Stimulated activated CD4-positive, alpha-beta T cell treated with anti-CD3 and anti-CD28 coated beads, Interleukin-15, amount 100 ng/mL, for 48 hours (primary cell): ENCODE data around the gene KCNAB1.

Experiments
- DNase-seq, 2 donors: peaks; one replicate each; pipeline ENCODE4 v3.0.0-alpha.2; 2020; ENCODE audit warnings: low read depth in 2 of 2

Gene KCNAB1

DNA sequence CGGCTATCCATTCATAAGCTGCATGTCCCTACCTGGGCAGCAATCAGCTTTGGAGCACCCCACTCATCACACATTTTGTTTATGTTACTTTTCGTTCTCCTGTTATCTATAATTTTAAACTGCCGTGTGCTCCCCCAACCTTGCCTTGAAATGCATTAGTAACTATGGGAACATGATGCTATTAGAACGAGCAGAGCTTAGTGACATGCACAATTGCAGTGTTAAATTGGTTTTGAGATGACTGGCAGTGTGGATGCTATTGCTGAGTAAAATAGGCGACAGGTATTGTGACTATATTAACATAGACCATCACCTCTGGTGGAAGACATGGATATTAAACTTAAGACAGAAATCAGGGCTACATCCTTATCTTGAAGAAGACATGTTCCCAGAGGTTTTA, 191.6 kb downstream of the KCNAB1 start:
- no peak for DNase-seq

DNA sequence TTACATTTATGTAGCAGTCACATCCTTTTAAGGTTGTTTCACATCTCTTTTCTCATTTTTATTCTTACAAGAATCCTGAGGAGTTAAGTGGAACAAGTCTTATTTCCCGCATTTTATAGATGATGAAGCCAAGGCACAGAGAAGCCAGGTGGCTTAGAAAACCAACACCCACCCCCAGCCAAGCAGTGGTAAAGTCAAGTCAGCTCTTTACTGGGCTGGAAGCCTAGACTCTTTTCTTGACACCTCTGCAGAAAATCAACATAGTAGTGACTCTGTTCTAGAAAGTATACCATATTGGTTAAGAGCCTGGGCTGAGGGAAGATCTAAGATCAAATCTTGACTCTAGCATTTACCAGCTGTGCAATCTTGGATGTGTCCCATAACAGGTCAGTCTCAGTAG, 195.7 kb downstream of the KCNAB1 start:
- no peak for DNase-seq

GRCh38 chr3:156317462-156318074, 197.2 kb downstream of the KCNAB1 start:
- DNase-seq: no peak

DNA sequence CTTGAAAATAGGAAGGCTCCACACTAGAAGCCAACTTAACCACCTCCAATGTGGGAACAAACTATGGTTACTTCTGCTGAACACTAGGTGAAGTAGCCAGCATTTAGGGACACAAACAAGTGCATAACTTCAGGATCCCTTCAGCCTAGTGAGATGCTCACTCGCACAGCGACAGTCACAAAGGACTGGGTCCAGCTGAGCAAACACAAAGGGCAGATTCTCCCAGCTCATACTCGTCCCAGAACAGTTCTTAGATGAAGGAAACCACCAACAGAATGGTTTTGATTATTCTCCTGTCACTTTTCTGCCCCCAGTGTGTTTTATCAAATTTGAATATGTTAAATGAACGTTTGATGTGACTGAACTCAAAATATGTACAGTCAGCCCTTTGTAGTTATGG, 201.6 kb downstream of the KCNAB1 start:
- DNase-seq: no peak

GRCh38 chr3:156323466-156323865, 203.1 kb downstream of the KCNAB1 start:
- DNase-seq: no peak

DNA sequence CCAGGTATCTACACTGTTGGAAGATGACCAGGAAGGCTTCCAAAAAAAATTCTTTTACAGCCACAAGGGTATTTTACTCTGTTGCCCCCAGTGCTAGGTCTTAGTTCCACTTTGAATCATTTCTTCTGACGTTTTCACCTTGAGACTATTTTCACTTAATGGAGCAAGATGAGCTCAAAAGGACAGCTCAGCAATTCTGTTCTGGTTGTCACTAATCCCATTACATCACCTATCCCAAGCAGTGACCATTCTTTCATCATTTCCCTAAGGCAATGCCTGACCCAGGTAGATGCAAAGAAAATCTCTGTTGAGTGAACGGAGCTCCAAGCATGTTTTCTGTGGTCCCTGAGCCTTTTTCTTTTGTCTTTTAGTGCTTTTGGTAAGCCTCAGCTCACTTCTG, 210.0 kb downstream of the KCNAB1 start:
- no peak for DNase-seq

DNA sequence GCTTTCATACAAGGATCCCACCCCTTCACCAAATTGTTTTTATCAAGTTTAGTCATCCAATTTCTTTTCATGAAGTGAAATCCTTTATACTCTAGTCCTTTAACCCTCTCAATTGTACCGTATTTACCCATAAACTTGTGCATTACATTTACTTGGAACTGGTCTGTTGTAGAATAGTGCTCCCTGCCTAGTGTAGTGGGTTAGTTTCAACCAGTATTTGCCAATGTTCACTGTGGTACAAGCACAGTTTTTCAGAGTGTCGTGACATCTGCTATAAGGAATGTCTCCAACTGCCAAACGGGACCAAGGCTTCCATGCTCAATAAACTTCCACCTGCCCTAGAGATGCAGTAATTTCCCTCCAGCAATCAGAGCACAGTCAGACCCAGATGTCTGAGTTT, 211.9 kb downstream of the KCNAB1 start:
- DNase-seq: no peak

DNA sequence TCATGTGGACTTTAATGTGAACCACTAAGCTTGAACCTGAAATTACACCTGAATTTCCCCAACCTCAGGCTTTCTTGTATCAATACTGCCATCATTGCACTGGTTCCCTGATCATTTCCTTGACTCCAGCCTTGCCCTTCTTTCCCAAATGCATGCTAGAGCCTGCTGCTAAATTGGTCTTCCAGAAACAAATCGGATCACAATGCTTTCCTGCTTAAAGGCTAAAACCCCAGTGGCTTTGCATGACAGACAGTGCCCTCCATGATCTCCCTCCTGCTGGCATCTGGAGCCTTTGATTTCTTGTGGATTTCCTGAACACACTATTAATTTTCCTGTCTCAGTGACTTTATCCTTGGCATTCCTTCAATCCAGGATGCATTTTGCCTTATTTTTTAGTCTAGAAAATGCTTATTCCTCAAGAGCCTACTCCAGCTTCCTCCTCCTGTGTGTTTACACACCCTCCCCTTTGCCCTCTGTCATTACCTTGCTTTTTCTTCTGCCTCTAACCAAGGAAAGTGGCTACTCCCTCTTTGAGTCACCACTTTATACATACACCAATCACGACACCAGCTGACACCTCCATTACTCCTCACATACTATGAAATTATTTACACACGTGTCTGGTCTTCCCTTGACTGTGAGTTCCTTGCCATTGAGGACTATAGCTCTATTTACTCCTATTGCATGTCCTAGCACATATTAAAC, 214.6 kb downstream of the KCNAB1 start:
- no peak for DNase-seq

DNA sequence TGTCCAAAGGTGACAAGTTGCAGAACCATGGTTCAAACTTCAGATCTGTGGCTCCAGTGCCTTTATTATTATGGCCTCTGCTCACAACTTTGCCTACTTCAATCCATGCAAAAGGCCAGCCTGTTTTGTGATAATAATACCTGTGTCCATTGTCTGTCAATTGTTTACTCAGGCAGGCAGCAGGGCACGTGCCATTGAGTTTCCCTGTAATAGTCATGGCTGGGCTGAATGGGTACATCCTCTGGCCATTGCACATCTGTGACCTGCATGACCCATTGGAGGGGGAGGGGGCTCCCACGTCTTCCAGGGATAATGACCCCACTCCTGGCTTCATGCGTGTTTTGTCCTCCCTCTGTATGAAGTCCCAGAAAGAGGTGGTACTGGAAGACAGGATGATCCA, 219.1 kb downstream of the KCNAB1 start:
- no peak for DNase-seq

- DNase-seq: no peak
These were observed 221.0 kb downstream of the KCNAB1 start for GRCh38 chr3:156341332-156341731.

DNA sequence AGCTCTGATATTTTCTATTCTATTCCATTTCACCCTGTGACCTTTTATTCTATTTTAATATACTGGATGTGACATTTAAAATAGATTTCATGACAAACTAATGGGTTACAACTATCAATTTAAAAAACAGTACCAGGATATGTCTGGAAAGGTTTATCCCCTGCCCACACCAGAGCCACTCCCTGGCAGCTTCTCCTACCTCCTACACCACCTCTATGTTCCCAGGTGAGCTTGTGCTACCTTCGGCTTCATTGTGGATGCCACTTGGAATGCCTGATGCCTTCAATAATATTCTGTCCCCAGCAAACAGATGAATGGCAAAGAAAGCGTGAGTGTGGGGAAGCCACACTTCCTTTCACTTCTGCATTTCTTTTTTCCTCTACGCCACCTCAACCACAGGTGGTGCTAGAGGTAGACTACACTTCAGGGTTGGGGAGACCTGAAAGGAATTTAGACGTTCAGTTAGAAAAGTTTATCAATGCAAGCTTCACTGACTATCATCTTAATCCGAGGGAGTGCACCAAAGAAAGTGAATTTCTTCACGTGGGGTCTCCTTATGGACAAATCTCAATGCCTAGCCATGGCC, 221.5 kb downstream of the KCNAB1 start:
- DNase-seq: no peak

DNA sequence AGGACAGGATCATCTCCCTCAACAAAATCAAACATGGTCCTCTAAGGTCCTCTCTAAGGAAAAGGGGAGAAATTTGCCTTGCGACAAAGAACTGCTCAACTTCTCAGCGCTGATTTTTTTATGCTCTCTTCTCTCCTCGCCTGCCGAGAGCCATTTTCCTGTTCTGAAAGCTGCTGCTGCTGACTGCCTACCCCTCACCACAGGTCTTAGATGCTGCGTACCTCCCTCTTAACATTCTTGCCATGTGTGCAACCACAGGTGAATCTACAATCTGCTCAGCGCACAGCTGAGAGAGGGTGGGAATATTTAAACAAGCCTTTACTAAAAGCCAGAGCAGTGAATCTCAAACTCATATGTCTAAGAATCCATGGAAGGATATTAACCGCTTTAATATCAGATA, 223.8 kb downstream of the KCNAB1 start:
- no peak for DNase-seq

- DNase-seq: no peak
These were observed 228.7 kb downstream of the KCNAB1 start for GRCh38 chr3:156349111-156349510.

DNA sequence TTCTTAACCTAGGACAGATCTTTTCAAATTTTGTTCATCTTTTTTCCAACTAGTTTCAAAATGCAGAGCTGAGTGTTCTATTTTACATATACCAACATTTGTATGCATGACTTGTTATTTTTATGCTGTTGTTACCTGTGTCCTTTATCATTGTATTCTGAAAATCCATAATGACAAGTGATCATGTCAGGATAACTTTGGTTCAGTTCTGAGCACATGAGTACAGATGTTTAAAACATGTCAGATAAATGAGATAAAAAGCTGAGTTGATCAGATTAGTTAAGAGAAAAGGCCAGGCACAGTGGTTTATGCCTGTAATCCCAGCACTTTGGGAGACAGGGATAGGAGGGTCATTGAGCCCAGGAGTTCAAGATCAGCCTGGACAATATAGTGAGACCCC, 229.6 kb downstream of the KCNAB1 start:
- no peak for DNase-seq

GRCh38 chr3:156350781-156351180, 230.4 kb downstream of the KCNAB1 start:
- no peak for DNase-seq

GRCh38 chr3:156351783-156352182, 231.4 kb downstream of the KCNAB1 start:
- DNase-seq: no peak

DNA sequence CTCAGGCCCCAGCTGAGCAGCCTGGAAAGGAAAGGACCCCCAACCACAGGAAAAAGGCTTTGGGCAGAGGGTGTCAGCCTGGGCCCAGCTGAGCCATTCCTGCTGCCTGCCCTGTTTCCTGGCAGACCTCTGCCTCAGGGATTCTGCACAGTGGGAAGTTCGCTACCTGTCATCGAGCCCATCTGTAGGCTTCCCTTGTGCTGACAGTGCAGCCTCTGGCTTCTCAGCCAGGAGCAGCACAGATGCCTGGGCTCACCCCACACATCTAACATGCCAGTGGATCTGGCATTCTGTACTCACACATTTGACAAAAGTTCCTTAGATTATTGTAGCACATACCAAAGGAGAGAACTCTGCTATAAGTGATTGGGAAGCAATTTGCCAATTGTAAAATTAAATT, 232.3 kb downstream of the KCNAB1 start:
- DNase-seq: no peak

DNA sequence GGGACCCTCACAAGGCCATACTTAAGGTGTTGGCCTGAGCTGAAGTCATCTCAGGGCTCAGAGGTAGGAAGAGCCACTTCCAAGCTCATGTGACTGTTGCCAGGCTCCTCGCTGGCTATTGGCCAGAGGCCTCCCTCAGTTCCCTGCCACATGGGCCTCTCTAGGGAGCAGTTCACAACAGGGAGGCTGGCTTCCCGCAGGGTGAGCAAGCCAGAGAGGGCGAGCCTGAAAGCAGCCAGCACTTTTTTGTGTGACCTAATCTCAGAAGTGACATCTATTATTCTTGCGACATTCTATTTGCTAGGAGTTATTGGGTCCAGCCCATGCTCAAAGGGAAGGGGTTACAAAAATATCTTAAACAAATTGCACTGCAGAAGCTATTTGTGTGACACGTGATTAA, 233.2 kb downstream of the KCNAB1 start:
- no peak for DNase-seq

DNA sequence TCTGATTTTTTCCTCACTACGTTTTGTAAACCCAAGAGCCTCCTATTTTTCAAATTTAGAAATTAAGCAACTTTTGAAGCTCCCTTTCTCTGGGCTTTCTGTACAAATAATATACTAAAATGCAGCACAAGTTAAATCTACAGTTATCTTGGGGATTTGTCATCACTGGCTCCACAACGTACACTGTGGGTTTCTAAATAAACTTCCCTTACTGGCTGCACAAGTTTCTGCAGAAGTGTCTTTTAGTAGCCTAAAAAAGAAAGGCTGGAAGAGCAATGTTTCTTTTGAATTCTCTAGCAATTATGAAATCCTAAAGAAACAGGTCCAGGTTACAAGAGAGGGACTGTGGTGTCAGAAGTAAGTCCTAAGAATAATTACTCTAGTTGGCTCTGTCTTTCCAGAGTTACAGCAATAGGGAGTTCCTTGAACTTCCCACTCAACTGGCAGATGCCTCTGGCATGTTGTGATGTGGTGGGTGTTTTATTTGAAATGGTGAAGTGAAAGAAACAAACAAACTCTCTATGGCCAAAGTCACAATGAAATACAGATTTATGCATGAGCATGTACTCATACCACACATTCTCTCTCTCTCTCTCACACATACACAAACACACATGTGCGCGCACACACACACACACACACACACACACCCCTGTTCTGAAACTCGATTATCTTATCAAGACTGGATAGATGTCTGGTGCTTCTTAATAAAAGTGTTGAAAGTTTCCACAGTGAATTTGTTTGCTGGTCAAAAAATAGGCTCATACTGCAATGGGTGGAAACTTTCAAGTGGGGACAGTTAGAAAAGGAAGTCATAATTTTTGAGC, 236.4 kb downstream of the KCNAB1 start:
- no peak for DNase-seq

GRCh38 chr3:156358232-156358631, 237.9 kb downstream of the KCNAB1 start:
- DNase-seq: no peak

- no peak for DNase-seq
These were observed 239.0 kb downstream of the KCNAB1 start for GRCh38 chr3:156359368-156359767.

DNA sequence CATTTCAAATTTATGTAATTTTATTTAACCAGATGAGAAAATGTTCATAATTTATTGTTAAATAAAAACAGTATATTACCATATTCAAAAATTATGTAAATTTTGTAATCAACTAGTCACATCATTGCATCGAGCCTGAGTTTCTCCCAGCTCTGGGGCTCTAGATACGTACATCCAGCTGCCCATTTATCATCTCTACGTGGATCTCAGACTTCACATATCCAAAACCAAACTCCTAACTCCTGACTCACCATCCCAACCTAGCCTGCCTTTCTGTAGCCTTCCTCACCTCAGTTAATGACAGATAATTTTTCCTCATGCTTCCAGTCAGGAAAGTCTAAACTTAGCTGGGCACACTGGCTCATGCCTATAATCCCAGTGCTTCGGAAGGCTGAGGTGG, 239.7 kb downstream of the KCNAB1 start:
- DNase-seq: no peak

- DNase-seq: no peak
These were observed 240.6 kb downstream of the KCNAB1 start for GRCh38 chr3:156360963-156361362.
